Measurements from ENCODE around the gene PRPF18.

The PRPF18 gene

DNA sequence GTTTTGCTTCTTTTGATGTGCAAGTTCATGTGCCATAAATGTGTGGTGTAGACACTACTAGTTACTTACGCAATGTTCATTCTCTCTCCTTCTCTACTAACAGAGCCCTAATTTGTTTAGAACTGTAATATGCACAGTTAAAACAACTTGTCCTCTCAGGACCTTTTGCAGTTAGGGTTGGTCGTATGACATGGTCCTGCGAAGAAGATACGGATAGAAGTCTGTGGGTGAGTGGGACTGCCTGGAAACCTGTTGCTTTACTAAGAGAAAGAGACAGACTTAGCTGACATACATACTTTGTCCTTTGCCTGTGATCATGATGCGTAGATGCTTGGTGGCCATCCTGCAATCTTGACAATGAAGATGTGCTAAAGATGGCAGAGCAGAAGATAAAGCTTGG lies 51.1 kb downstream of the PRPF18 start:
- no peak for DNase-seq (ENCODE audit: low spot score)

DNA sequence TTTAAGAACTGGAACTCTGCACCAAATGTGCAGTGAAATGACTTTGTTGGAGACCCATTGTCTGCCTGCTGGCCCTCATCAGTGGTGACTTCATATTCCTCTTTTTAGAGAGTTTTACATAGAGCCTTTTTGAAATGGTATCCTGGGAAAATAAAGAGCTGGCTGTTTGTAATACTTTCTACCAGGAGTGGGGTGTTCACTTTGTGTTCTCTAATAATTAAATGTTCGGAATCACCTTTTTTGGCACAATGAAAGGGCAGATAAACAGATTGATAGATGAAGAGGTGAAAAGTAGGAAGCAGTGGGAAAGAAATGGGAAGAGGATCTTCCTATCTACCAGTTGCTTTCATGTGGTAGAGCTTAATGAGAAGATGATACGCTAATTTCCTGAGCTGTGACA lies 55.5 kb downstream of the PRPF18 start:
- DNase-seq (ENCODE audit: low spot score), result no peak

DNA sequence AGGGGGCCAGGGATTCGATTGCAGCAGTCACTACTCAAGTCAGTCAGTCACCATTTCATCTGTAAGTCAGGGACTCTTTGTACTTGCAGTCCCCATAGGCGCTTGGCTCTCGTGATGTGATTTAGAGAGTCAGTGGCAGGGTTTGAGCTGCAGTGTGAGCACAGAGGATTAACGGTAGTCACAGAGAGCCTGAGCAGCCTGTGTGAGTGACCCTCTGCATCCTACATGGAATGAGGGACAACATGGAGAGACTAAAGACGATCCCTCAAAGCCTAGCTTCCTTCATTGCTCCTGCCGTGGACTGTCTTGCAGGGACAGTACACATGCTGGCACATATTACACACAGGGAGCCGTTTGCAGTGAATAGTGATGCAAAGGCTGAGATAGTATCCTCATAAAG lies 56.3 kb downstream of the PRPF18 start:
- DNase-seq (ENCODE audit: low spot score), result no peak

DNA sequence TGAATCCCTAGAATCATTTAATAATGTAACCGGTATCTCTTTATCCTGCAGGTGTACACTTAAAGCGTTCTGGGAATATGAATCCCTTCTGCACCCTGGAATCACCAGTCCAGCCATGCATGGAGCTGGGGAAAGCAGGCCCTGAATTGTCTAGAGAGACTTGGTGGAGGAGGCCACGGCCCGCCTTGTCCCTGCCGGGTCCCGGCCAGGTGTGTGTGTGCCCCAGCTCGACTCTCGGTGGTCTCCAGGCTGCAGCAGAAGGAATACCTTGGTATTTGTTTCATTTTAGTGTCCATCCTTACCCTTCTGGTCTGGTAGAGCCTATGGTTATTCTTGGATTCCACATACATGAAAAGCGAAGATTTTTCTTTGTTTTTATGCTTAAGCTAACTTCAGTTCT lies 58.1 kb downstream of the PRPF18 start:
- DNase-seq (ENCODE audit: low spot score), result no peak

DNA sequence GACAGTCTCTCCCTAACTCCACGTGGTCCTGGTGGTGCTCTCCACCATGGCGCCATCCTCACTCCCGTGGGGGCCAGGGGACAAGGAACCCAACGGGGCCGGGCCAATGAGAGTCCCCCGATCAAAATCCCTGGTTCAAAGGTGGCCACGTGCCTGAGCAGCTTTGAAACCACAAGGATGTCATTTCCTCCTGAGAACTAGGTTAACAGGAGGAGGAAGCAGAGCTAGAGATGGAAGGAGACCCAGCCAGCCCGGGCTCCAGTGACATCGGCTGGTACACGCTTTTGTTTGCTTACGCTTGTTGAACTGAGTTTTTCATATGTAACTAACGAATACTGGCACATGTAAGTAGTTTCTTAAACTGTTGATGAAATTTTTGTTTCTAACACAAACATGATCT lies 61.7 kb downstream of the PRPF18 start:
- DNase-seq (ENCODE audit: low spot score), result no peak

DNA sequence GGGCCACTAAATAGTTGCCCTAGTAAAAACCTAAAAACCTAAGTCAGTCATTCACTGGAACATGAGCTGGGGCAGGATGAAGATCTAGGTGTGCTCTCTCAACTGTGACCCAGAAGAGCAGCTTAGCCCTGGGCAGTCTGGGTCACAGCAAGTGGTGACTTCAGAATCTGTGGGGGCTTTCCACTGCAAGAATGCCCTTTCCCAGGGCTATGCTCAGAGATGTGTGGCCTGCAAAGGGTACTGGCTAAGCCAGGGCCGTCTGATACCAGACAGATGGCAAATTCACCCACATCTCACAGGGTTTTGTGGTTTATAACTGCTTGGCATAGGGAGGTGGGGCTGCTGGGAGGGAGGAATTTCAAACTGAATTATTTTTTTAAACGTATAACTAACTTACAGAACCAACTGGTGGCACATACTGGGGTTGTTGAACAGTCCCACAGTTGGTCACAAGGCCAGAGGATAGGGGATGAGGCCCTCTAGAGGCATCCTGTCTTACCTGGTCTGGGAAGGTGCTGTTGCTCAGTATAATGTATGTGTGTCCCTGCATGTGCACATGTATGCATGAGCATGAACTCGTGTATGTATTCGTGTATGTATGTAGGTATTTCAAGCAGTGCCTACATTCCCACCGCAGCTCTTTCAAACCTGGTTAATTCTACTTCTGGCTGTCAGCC lies 63.2 kb downstream of the PRPF18 start:
- DNase-seq (ENCODE audit: low spot score), result no peak

DNA sequence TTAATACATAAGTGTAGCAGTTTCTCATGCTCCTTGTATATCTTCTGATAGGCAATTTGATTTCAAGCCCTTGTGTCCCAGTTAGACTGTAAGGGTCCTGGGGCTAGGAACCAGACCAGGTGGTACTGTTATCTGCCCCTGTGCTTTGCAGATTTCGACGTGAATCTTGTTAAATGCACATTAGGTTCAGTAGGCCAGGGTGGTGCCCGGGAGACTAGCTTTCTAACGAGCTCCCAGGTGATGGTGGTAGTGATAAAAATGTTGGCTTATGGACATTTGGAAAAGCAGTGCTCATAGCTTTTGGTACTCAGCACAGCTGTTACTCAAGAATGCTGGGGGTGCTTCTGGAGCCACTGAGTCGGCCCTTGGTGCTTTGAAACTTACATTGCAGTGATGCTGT lies 64.2 kb downstream of the PRPF18 start:
- DNase-seq (ENCODE audit: low spot score), result no peak

DNA sequence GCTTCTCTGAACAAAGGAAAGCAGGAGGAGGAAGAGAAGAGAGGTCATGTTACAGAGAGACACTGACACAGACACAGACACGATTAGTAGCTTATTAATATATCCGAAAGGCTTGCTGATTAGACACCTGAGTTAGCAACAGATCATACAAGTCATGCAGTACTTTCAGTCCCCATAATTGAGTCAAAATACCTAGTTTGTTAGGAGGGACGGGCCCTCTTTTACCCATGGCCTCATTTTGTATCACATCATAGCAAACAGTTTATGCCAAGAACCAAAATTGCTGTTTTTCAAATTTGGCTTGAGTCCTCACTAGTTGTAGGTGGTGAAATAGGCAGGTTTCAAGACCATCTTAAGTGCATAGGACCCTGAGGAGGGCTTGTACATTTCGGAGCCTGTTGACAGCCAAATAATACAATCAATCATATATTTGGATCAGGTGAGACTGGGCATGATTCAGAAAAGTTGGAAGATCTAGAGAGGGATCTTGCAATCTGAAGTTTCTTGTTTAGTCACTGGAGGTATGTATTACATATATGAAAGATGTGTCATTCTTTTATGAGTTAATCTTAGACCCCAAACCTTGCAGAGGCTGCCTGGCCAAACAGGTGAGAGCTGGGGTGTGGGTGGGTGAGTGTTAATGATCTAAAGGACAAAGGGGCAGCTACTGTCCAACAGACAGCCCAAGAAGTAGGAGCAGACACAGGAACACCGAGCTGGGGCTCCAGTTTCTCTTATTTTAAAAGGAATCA lies 65.4 kb downstream of the PRPF18 start:
- no peak for DNase-seq (ENCODE audit: low spot score)

DNA sequence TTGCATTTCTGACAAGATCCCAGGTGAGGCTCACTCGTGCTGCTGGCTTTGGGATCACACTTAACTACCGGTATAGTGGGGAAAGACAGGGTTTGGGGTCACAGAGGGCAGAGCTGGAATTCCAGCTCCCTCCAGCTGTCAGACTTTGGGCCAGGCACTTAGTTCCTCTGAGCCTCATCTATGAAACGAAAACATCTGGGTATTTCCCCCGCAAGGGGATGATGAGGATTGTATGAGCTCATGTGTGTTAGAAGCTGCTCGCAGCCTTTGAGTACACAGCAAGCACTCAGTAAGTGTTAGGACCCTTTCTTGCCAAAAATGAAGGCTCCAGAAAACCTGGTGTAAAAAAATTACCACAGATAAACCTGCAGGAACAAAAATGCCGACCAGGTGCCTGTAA lies 66.1 kb downstream of the PRPF18 start:
- DNase-seq (ENCODE audit: low spot score), result no peak

DNA sequence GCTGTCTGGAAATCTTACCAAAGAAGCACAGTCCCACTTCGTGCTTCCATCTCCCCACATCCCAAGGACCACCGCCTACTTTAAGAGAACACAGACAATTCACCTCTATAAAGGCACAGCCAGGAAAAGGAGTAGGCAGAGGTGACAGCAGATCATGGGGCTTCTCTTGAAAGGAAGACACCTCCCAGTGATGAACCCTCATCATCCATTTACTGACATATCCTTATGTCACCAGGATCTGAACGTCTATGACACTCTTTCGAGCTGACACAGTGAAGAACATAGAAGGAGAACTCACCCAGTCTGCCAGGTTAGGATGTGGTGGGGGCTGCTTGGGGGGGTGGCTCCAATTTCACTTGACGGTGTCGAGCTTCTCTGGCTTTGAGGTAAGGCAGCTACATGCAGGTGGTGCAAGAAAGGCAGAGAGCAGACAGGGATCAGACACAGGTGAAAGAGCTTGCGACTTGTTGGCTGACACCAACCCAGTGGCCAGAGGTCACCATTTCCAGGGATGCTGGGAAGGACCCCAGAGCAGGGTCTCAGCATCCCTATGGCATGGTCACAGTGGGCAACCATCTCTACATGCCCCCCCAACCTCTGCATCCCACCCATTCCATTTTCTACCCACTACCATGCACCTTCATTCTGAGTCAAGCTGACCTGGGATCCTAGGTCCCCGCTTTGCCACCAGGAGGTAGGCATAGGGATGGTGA lies 67.5 kb downstream of the PRPF18 start:
- DNase-seq (ENCODE audit: low spot score), result no peak

DNA sequence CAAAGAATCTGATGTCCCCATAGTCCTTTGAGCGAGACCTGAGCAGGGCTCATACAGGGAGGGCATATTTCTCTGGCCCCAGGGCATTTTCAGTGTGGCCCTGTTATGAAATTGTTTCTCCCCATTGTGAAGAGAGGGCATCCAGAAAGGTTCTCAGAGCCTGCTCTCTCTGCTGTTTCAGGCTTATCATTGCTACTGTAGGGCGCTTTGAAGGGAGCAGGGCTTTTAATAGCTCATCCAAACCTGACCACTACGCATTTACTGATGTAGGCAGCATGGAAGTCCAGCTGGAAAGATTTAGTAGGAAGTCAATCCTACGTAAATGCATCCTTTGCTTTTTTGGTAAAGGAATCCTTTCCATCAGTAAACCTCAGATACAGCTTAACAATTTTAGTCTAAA lies 68.1 kb downstream of the PRPF18 start:
- DNase-seq (ENCODE audit: low spot score), result no peak

DNA sequence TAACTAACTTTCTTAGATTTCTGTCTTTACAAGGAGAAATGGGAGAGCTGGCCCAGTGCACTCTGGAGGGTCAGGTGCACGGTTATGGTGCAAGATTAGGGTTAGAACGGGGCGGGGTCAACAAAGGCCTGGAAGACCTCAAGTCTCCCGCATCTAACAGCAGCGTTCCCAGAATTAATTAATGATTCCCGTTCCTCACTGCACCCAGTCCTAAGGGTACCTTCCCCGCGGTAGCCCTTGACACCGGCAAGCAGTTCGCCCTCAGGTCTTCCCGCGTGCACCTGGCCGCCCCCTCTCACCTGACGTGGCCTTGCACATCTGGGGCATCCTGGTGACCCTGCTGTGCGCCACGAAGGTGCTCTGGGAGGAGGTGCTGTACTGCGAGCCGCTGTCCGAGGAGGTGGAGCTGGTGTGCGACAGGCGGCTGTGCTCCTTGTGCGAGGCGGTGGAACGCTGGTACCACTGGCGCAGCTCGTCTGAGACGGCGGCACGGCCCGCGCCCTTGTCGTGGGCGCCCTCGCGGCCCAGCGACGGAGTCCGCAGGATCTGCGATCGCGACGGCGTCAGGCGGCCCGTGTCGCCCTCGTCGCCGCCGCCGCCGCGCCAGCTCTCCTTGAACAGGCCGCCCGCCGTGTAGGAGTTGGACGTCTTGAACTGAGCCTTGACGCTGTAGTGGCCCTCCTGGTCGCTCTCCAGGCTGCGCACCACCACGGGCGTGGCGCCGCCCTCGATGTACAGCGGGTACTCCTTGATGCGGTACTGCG lies 69.8 kb downstream of the PRPF18 start:
- no peak for DNase-seq (ENCODE audit: low spot score)

DNA sequence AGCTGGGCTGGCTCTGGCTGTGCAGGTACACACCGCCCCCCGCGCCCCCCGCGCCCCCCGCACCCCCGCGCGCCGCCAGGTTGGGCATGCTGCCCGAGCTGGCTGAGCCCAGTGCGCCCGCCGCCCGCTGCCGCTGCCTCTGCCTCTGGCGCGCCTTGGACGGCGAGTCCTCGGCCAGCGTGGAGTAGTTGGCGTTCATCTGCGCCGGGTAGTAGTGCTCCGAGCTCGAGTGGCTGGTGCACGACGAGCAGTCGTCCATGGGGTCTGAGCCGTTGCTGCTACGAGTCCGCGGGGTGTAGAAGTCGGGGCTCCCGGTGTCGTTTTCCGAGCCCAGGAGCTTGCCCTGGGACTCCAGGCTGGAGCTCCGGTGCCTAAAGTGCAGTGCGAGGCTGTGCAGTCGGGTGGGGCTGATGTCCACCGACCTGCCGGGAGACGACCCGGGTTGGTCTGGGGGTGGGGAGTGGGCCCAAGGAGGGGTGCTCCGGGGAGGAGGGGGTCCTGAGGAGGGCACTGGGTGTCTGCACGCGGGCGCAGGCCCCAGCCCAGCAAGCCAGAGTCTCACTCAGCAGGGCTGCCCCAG lies 70.4 kb downstream of the PRPF18 start:
- no peak for DNase-seq (ENCODE audit: low spot score)

DNA sequence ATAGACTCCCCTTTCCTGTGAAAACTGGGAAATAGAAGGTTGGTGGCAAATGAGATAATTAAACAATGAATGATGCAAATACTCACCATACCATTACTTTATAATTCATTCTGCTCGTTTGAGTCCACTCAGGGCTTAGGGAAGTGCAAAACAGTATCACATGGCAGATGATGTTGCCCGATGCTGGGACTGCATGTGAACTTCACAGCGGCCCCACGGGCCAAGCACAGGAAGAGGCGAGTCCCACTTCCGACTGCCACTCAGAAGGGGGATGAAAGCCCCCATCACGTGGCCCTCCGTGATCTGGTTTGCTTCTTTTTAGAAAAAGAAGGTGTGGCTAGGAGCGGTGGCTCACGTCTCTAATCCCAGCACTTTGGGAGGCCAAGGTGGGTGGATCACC lies 71.5 kb downstream of the PRPF18 start:
- no peak for DNase-seq (ENCODE audit: low spot score)

DNA sequence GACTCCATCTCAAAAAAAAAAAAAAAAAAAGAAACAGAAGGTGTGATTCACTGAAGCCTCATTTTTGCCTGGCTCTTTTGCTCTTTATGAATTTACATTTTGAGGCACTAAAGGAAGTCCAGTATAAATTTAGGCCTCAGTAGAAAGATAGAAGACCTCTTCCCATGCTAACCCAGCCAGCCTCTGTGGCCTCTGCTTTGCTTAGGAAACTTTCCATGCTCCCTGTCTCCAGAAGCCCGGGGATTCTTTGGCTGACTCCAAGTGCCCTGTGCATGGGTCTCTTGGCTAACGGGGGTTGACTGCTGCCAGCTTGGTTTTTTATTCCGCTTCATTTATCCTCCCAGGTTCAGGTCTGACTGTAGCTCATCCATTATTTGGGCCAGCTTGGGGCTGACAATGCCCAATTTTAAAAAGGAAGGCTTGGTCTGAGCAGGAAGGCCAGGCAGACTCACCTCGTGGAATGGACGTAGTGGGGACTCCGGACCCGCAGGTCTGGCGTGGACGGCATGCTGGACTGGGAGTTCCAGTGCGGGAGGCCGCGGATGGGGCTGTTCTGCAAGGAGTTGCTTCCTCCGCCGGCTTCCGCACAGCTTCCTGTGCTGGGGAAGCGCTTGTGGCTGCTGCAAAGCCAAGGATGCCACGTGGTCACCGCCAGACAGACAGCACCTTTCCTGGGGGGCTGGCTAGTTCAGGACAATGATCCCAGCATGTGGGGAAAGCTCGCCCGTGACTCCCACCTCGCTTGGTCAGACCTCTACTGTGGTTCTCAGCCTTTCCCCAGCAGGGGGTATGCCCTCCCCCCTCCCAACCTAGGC lies 72.3 kb downstream of the PRPF18 start:
- no peak for DNase-seq (ENCODE audit: low spot score)

DNA sequence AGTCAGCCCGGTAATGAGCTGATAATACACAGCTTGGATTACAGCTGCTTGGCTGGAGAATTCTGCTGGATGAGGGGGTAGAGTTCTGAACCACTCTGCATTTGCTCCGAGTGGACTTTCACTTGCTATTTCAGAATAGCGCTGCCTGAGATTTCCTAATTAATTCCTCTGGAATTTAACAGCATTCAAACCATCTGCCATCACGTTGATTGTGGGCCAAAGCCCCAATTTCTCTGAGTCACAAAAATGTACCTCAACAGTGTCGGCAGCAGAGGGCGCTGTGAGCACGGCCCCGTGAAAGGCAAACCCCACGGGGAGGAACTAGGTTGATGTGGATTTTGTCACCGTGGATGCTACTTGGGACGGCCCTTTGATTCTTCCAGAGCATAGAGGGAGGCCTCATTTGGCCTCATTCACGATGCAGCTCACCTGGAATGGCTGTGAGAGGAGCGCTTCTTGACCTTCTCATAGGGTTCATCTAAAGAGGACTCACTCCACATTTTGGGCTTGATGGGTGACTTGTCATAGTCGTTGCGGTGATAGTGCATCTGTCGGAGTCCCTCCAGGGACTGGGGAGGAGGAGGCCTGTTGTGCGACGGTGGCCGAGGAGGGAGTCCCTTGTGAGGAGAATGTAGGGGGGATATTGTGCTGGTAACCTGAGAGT lies 73.3 kb downstream of the PRPF18 start:
- DNase-seq (ENCODE audit: low spot score), result peak; percentile 58

DNA sequence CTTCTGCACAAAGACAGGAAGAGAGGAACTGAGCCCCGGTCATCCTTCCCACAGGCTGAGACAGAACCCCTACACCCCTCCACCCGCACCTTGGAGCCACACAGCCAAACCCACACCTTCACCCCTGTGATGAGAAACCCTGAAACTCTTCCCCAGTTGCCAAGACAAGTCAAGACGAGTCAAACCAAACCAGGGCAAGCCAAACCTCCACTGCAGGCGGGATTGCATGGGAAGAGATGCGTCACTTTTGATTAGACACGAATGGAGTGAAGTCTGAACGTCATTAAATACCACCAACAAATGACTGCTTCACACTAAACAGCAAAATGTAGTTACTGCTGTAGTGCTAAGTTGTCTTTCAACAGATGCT lies 73.8 kb downstream of the PRPF18 start:
- no peak for DNase-seq (ENCODE audit: low spot score)

DNA sequence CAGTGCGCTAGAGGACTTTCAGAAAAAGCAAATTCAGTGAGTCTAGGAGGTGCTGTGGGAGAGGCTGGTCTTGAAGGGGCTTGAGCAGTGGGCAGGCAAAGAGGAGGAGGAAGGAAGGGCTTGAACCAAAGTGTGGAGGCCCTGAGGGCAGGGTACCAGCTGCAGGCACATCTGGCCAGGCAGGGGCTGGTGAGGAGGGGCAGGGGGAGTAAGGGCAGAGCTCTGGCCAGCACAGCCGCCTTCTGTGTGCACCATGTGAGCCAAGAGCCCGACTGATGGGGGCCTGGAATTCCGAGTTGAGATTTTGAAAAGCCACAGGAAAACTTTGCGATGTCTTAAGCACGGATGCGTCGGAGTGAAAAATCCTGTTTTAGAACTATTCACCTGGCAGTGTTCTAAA lies 74.5 kb downstream of the PRPF18 start:
- no peak for DNase-seq (ENCODE audit: low spot score)

DNA sequence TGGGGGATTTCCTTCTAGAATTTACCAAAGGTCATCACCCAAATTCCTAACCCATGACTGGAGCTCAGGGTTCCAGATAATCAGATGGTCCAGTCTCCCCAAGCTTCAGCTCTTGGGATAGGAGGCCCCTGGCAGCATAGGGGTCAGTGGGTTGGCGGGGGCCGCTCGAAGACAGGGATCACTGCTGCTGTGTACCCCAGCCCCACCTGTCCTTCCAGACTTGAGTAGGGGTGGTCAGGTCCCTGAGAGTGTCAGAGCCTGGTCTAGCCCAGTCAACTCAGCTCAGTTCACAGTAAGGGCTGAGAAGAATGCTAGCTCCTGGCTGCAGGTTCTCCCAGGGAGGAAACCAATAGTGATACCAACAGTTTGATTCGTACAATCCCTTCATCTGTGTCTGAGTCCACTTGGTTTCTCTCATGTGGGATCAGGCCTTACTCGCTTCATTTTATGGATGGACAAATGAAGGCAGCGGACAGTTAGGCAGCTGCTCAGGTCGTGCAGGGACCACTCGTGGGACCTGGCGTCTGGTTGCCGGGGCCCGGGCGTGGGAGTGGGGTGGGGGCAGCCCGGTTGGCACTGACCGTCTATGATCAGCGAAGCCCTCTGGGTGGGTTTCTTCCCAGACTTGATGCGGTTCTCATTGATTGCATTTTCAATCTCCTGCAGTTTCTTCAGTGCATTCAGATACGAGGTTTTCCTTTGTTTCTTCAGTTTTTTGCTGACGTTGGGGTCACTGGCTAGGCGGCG lies 78.9 kb downstream of the PRPF18 start:
- no peak for DNase-seq (ENCODE audit: low spot score)

DNA sequence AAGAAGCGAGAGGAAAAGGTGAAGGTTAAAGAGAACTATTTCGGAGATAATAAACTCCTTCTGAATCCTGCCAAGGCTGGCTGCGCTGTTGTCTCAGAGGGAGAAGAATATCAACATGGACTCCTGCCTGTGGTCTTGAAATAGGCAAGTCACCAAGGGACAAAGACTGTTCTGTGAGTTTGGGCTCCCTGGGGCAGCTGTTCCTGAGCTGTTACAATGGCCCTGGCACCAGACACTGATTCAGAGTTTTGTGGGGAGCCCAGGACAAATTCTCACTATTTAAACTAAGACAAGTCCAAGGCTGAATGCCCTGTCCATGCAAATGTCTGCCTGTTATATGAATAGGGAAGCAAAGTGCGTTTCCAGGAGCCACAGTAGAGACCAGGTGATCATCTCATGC lies 81.4 kb downstream of the PRPF18 start:
- DNase-seq (ENCODE audit: low spot score), result no peak
